CD14-positive monocyte (primary cell): Measurements from ENCODE around the gene LRRC55. TPM values are rescaled to one million over a fixed set of nuclear protein-coding genes. Genes with fewer than 3 reads are reported as not detected.

ENCODE experiments used
- DNase-seq, 3 donors: peaks; one replicate each; pipeline ENCODE4 v3.0.0-alpha.2; 2011 to 2022
- H2AFZ ChIP-seq: 2 replicates; pipeline ENCODE4 v1.6.0; 2012; ENCODE audit warnings: mild to moderate bottlenecking, low read depth, low read length, inconsistent platforms; ENCODE audit not compliant: insufficient read depth, poor library complexity, severe bottlenecking
- H3K27ac ChIP-seq, 2 donors: 1 replicate in 1 of 2; 2 replicates in 1 of 2; pipeline ENCODE4 v1.5.1; 2012 to 2013; ENCODE audit warnings: low read length in 2 of 2, control low read depth in 1 of 2, inconsistent platforms in 1 of 2, low read depth in 1 of 2, mild to moderate bottlenecking in 1 of 2
- H3K27me3 ChIP-seq, 2 donors: one replicate each; pipeline versions ENCODE4 v1.6.0 to v1.6.1; 2011 to 2013; ENCODE audit warnings: low read length in 2 of 2; ENCODE audit not compliant: control insufficient read depth in 2 of 2, insufficient read depth in 2 of 2
- H3K36me3 ChIP-seq, 2 donors: replicated peaks in 1 of 2; 1 replicate in 1 of 2; 2 replicates in 1 of 2; pipeline versions ENCODE4 v1.5.1 to v1.6.1; 2012 to 2013; ENCODE audit warnings: low read length in 2 of 2, control low read depth in 1 of 2, inconsistent platforms in 1 of 2, mild to moderate bottlenecking in 1 of 2; ENCODE audit not compliant: insufficient read depth in 2 of 2, control insufficient read depth in 1 of 2
- H3K4me1 ChIP-seq, 2 donors: 1 replicate in 1 of 2; 2 replicates in 1 of 2; pipeline versions ENCODE4 v1.5.1 to v1.6.1; 2012 to 2013; ENCODE audit warnings: low read length in 2 of 2, control low read depth in 1 of 2, inconsistent platforms in 1 of 2, mild to moderate bottlenecking in 1 of 2, moderate library complexity in 1 of 2; ENCODE audit not compliant: insufficient read depth in 2 of 2, control insufficient read depth in 1 of 2
- H3K4me2 ChIP-seq: replicated peaks from 2 replicates; pipeline ENCODE3; 2012; ENCODE audit warnings: low read length, moderate library complexity, mild to moderate bottlenecking; ENCODE audit not compliant: poor library complexity, severe bottlenecking; ENCODE audit errors: extremely low read depth
- H3K4me3 ChIP-seq, 3 experiments: fragments of 200-600 bp in 1 of 3; sonication (generic) in 1 of 3; replicated peaks in 1 of 3; 1 replicate in 2 of 3; 2 replicates in 1 of 3; pipeline ENCODE4 v1.5.1; 2011 to 2013; ENCODE audit warnings: low read length in 3 of 3, mild to moderate bottlenecking in 3 of 3, control low read depth in 2 of 3, low read depth in 2 of 3, inconsistent platforms in 1 of 3, moderate library complexity in 1 of 3
- H3K79me2 ChIP-seq: 2 replicates; pipeline ENCODE4 v1.6.0; 2012; ENCODE audit warnings: mild to moderate bottlenecking, control low read depth, inconsistent platforms, low read length, moderate library complexity; ENCODE audit not compliant: insufficient read depth
- H3K9ac ChIP-seq: 2 replicates; pipeline ENCODE4 v1.6.0; 2017; ENCODE audit warnings: low read length, mild to moderate bottlenecking; ENCODE audit not compliant: insufficient read depth, poor library complexity, severe bottlenecking
- H3K9me3 ChIP-seq, 2 donors: replicated peaks in 1 of 2; 1 replicate in 1 of 2; 2 replicates in 1 of 2; pipeline versions ENCODE4 v1.5.1 to v1.6.1; 2012 to 2013; ENCODE audit warnings: low read length in 2 of 2, control low read depth in 1 of 2; ENCODE audit not compliant: control insufficient read depth in 1 of 2, insufficient read depth in 1 of 2
- H4K20me1 ChIP-seq: 2 replicates; pipeline ENCODE4 v1.6.0; 2012; ENCODE audit warnings: mild to moderate bottlenecking, low read length, control low read depth, moderate library complexity; ENCODE audit not compliant: insufficient read depth
- H3K27ac Mint-ChIP-seq, 7 donors: one replicate each; pipeline ENCODE4 v1.8.0; 2020; ENCODE audit warnings: mild to moderate bottlenecking in 7 of 7, mixed read lengths in 7 of 7, moderate library complexity in 6 of 7, inconsistent platforms in 2 of 7
- H3K27me3 Mint-ChIP-seq, 3 donors: one replicate each; pipeline ENCODE4 v1.8.0; 2021 to 2022; ENCODE audit warnings: low read depth in 3 of 3, mild to moderate bottlenecking in 3 of 3, mixed read lengths in 3 of 3, moderate library complexity in 3 of 3, inconsistent platforms in 1 of 3
- H3K36me3 Mint-ChIP-seq, 2 donors: one replicate each; pipeline ENCODE4 v1.8.0; 2020; ENCODE audit warnings: mixed read lengths in 2 of 2, inconsistent platforms in 1 of 2, mild to moderate bottlenecking in 1 of 2
- H3K4me1 Mint-ChIP-seq: one replicate; pipeline ENCODE4 v1.8.0; 2020; ENCODE audit warnings: mild to moderate bottlenecking, mixed read lengths
- H3K4me3 Mint-ChIP-seq, 2 donors: one replicate each; pipeline ENCODE4 v1.8.0; 2020; ENCODE audit warnings: mild to moderate bottlenecking in 2 of 2, mixed read lengths in 2 of 2, moderate library complexity in 1 of 2
- H3K9me3 Mint-ChIP-seq, 7 donors: one replicate each; pipeline ENCODE4 v1.8.0; 2020 to 2022; ENCODE audit warnings: mixed read lengths in 7 of 7, mild to moderate bottlenecking in 6 of 7, moderate library complexity in 6 of 7, inconsistent platforms in 2 of 7
- WGBS: methylation state at CpG from one replicate; pipeline ENCODE4 v1.1.5; 2013; ENCODE audit warnings: missing lambda C conversion rate; ENCODE audit not compliant: insufficient coverage; 5-methylcytosine and 5-hydroxymethylcytosine counted together
- intact Hi-C, 2 donors: fragments of 100-400 bp; cut with micrococcal nuclease; formaldehyde crosslinking; loops; one replicate each; pipeline versions ENCODE4 v1.15.0 to v1.15.1; 2023
- polyA plus RNA-seq, 3 donors: library from polyadenylated mRNA; depleted of rRNA in 1 of 3; unstranded in 2 of 3; stranded (reverse) in 1 of 3; fragments of 300-500 nt in 2 of 3; fragments of >200 nt in 1 of 3; fragmentation: Illumina TruSeq in 2 of 3; gene quantifications; 1 replicate in 2 of 3; 2 replicates in 1 of 3; pipeline ENCODE4 v1.2.3, GENCODE V29; 2012 to 2021
- TF ChIP-seq, protein P1 (sequence below): fragments of 200-600 bp; IDR thresholded peaks from one replicate; pipeline ENCODE4 v1.8.0; 2022; ENCODE audit warnings: antibody characterized with exemption, mild to moderate bottlenecking

Gene LRRC55
- polyA plus RNA-seq, 3 donors, result not detected

- H3K27ac ChIP-seq, result no peak overlapping the region
- H2AFZ ChIP-seq, result no peak overlapping the region
- no peaks in the 10 kb centered on the region for H3K36me3 ChIP-seq
- Mint-ChIP-seq H3K36me3 (no peaks in the 10 kb centered on the region), H3K27me3 (peaks cover 8 to 10% (median 9%) of the 10 kb centered on the region in 3 donors), H3K4me1 (peaks cover 3% of the 10 kb centered on the region), H3K9me3 (peaks cover 0 to 7% (median 1%) of the 10 kb centered on the region in 7 donors), H3K27ac (no peak overlapping the region), H3K4me3 (no peak overlapping the region)
- H3K27me3 ChIP-seq, result peaks cover 10 to 21% of the 10 kb centered on the region in 2 donors
- H3K4me3 ChIP-seq, result no peak overlapping the region
- TF ChIP-seq, protein P1, sequence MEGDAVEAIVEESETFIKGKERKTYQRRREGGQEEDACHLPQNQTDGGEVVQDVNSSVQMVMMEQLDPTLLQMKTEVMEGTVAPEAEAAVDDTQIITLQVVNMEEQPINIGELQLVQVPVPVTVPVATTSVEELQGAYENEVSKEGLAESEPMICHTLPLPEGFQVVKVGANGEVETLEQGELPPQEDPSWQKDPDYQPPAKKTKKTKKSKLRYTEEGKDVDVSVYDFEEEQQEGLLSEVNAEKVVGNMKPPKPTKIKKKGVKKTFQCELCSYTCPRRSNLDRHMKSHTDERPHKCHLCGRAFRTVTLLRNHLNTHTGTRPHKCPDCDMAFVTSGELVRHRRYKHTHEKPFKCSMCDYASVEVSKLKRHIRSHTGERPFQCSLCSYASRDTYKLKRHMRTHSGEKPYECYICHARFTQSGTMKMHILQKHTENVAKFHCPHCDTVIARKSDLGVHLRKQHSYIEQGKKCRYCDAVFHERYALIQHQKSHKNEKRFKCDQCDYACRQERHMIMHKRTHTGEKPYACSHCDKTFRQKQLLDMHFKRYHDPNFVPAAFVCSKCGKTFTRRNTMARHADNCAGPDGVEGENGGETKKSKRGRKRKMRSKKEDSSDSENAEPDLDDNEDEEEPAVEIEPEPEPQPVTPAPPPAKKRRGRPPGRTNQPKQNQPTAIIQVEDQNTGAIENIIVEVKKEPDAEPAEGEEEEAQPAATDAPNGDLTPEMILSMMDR, result no peak
- H3K9ac ChIP-seq, result no peak overlapping the region
- H3K4me2 ChIP-seq, result no peak overlapping the region
- H3K9me3 ChIP-seq, result no peaks in the 10 kb centered on the region
- H3K4me1 ChIP-seq, result peaks cover 3% of the 10 kb centered on the region in 2 donors
- DNase-seq, result no peak
- H4K20me1 ChIP-seq, result no peaks in the 10 kb centered on the region
- H3K79me2 ChIP-seq, result no peaks in the 10 kb centered on the region
- intact Hi-C loops, result no loop called here
Observed at GRCh38 chr11:57224537-57224936, 42.8 kb downstream of the LRRC55 start.

DNA sequence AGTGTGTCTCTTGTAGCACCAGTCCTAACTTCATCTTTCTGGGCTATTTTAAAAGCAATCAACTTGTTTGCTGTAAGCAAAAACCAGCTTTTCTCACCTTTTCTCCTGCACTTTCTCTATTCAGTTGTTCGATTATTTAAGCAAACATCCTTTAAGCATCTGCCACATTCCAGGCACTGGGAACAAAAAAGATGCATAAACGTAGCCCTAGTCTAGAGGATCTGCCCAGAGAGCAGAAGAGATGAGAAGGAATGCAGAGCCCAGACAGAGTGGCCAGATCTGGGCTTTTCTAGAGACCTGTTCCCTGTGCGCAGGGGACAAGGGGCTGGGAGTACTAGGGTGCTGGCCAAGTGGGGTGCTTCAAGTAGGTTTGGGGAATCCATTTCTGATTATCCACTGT lies 46.8 kb downstream of the LRRC55 start:
- H3K4me2 ChIP-seq, result no peak overlapping the region
- H3K36me3 Mint-ChIP-seq, result no peaks in the 10 kb centered on the region
- intact Hi-C loops, result no loop called here

More for the DNA sequence above, 46.8 kb downstream of the LRRC55 start:
- H3K27me3 ChIP-seq, result peaks cover 38 to 58% of the 10 kb centered on the region in 2 donors
- H3K4me1 Mint-ChIP-seq, result no peaks in the 10 kb centered on the region
- peaks cover 38 to 47% (median 44%) of the 10 kb centered on the region in 3 donors for H3K27me3 Mint-ChIP-seq
- WGBS, result 43% methylated on average over 1 of the region's 3 CpGs
- no peaks in the 10 kb centered on the region for H4K20me1 ChIP-seq
- no peak overlapping the region for H3K27ac ChIP-seq
- H2AFZ ChIP-seq, result no peak overlapping the region
- TF ChIP-seq, protein P1, result no peak
- H3K4me1 ChIP-seq, result no peaks in the 10 kb centered on the region
- H3K9me3 ChIP-seq, result no peaks in the 10 kb centered on the region
- H3K79me2 ChIP-seq, result no peaks in the 10 kb centered on the region
- H3K27ac Mint-ChIP-seq, result no peak overlapping the region
- H3K4me3 ChIP-seq, result no peak overlapping the region
- no peaks in the 10 kb centered on the region for H3K36me3 ChIP-seq
- no peak overlapping the region for H3K4me3 Mint-ChIP-seq
- H3K9me3 Mint-ChIP-seq, result peaks cover 0 to 3% (median 0%) of the 10 kb centered on the region in 7 donors
- no peak overlapping the region for H3K9ac ChIP-seq
- no peak for DNase-seq
